HG03064 (cell line): ENCODE measurements around the gene TPP1.

Experiments used
- ATAC-seq: cut with Tn5 transposase; IDR thresholded peaks from one replicate; pipeline ENCODE4 v1.9.1; 2021; ENCODE audit warnings: low read depth; ENCODE audit not compliant: unreplicated experiment

The TPP1 gene

DNA sequence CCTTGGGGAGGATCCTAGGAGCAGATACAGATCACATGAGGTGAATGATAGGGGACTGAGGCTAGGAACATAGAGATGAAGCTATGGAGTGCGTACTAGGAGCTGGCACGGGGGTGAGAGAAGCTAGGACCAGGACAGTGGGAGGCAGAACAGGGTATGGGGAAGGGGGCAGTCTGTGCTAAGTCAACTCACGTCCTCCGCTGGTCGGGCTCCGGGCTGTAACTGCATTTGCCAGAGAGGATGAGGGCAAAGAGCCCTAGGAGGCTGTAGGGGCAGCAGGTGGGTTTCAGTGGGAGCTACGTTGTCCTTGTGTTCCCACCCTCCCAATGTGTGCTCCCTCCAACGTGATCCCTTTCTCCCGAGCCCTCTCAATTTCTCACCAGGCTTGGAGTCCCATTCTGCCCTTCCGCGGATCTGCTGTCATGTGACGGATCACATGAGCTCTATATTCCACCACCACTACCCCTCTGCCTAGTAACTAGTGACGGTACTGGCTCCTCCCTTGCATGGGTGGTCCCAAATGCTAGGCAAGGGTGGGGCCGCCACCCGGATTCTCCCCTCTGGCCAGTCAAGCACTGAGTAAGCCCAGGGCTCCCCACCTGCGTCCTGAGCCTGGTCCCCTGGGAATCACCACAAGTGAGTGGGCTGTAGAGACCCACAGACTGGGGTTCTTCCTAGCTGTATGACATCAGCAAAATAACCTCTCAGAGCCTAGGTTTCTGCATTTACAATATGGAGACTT lies at the start of gene TPP1:
TPP1 (minus strand) TSS at position 419 of the 742 bp plus-strand sequence; CDS start at position 397, 22 bp downstream.
- ATAC-seq, result peak; percentile 98

DNA sequence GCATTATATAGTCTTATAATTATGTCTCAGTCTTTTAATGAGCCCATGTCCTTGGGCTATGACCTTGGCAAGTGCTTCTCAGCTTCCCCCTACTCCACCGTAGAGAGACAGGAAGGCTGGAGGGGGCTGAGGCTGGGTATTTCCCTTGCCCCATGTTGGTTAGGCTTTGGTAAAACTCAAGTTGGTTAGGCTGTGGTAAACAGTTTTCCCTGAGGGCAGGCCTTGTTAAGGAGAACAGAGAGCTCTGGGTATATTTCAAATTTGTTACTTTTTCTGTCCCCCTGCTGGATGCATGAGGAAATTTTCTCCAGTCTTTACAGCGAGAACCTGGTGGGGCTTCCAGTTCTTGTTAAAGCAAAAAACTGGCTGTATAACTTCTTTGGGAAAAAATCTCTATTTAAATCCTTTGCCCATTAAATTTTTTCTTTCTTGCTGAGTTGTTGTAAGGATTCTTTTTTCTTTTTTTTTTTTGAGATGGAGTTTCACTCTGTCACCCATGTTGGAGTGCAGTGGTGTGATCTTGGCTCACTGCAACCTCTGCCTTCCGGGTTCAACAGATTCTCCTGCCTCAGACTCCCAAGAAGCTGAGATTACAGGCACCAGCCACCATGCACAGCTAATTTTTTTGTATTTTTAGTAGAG lies 48.6 kb upstream of the TPP1 start:
- ATAC-seq, result no peak

DNA sequence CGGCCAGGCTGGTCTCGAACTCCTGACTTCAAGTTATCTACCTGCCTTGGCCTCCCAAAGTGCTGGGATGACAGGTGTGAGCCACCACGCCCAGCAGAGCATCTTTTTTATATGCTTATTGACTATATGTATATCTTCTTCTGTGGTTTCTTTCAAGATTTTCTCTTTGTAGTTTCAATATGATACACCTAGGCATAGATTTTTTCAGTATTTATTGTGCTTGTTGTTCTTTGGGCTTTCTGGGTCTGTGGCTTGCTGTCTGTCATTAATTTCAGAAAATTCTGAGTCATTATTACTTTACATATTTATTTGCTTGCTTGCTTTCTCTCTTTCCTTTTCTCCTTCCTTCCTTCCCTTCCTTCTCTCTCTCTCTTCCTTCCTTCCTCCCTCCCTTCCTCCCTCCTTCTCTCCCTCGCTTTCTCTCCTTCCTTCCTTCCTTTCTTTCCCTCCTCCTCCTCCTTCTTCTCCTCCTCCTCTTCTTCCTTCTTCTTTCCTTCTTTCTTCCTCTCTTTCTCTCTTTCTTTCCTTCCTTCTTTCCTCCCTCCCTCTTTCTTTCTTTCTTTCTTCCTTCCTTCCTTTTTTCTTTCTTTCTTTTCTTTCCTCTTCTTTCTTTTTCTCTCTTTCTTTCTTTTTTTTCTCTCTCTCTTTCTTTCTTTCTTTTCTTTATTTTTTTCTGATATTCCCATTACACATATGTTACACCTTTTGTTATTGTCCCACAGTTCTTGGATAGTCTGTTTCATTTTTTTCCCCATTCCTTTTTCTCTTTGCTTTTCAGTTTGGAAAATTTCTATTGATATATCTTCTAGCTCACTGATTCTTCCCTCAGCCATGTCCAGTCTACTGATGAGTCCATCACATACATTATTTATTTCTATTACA lies 47.3 kb upstream of the TPP1 start:
- ATAC-seq, result no peak

DNA sequence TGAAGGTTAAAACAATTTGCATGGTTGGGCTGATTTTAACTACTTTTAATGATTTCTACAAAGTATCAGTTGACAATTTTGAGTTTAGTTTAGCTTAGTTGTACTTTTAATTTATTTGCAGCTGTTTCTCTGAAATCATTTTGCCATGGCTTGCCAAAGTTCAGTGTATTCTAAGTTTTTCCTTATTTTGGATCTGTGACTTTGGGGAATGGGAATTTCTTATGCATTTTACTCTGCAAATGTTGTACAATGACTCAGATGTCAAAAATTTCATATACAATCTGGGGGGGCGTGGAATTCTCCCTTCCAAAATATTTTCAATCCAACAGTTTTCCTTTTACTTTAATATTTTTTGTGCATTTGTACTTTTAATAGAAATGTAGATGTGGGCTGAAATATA lies 45.3 kb upstream of the TPP1 start:
- no peak for ATAC-seq

DNA sequence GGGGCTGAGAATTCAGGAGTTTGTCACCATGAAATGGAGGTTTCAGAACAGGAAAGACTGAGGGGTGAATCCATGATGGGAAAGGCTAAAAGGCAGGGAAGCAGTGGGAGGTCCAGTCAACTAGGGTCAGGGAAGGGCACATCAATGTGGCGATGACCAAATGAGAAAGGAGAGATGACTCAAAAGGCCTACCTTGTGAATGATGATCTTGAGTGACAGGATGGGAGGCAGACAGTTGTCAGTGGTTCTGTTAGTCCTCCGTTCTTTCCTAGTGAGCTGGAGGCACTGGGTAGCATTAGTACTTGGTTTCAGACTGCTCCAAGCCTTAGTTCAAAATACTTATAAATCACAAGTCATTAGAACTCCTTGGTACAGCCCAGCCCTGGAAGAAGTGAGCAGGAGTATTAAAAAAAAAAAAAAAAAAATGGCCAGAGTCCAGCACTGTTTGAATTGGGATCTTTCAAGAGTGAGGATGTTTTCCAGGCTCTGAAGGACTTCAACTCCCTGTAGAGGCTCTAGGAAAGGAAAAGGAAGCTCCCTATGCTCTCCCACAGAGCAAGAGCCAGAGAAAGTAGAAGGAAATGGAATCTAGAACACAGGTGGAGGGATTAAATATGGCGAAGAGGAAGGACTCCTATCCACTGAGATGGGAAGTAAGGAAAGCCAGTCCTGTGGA lies 44.7 kb upstream of the TPP1 start:
- no peak for ATAC-seq

DNA sequence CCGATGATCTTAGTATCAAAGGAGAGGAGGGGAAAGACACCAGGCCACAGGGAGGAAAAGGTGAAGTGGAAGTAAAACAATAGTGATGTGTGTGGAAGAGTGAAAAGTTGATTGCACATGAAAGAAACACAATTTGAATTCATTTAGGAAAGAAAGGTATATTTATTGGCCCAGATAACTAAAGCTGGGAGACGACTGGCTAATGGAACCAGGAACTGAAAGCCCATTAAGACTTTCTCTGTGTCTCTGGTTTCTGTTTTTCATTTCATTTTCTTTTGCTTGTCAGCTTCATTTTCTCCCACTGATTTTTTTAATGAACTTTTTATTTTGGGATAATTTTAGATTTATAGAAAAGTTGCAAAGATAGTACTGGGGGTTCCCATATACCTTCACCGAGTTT lies 41.5 kb upstream of the TPP1 start:
- ATAC-seq, result peak; percentile 67

DNA sequence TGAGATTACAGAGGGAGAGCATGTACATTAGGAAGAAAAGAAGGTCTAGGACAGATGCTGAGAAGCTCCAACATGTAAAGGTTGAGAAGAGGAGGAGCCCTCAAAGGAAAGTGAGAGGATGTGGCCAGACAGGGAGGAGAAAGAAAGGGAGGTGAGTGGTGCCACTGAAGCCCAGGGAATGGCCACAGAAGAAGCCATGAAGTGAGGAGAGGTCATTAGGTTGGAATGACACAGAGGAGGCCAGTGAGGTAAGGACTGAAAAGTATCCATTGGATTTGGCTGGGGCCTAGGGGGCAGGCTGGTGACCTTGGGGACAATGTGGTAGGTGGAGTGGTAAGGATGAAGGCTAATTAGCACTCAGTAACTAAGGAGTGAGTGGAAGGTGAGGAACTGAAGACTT lies 39.4 kb upstream of the TPP1 start:
- no peak for ATAC-seq

DNA sequence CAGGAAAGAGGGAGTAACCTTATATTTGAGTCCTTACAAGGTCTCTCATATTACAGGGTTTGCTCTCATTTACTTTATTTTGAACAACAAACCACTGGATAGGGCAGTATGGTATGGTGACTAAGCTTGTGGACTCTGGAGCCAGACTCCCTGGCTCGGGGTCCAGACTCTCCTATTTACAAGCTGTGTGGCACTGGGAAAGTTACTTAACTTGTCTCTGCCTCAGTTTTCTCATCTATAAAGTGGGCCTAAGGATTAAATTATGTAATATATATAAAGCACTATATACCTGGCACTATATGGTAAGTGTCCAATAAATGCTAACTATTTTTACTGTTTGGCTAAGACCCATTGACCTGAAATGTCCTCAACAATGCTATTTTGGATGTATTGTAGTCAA lies 38.1 kb upstream of the TPP1 start:
- no peak for ATAC-seq

DNA sequence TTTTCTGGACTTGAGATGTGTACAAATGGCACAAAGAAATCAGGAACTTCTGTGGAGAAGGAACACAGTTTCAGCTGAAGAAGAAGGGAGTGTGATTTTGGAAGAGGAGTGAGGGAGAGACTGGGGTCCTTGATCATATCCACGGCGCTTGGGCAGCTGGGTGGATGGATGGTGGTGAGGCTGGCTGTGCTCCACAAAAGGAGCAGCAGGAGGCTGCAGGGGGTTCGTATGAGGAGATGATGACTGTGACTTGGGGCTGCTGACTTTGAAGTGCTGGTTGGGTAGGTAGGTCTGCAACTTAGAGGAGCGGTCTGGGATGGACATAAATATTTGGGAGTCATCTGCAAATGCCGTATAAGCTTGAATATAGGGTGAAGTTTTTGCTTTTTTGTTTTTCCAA lies 37.7 kb upstream of the TPP1 start:
- no peak for ATAC-seq

DNA sequence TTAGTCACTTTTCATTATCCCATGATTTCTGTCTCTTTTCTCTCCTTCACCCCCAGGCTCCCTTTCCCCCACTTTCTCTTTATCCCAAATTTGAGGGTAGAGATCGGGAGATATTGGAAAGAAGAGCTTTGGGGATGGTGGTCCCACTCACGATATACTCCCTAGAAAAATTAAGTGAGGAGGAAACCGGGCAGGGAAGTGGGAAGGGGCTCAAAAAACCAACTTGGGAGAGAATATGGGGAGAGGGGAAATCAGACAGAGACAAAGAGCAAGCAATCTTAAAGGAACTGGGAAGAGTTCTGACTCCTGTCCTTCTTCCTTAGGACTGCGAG lies 37.3 kb upstream of the TPP1 start:
- no peak for ATAC-seq

DNA sequence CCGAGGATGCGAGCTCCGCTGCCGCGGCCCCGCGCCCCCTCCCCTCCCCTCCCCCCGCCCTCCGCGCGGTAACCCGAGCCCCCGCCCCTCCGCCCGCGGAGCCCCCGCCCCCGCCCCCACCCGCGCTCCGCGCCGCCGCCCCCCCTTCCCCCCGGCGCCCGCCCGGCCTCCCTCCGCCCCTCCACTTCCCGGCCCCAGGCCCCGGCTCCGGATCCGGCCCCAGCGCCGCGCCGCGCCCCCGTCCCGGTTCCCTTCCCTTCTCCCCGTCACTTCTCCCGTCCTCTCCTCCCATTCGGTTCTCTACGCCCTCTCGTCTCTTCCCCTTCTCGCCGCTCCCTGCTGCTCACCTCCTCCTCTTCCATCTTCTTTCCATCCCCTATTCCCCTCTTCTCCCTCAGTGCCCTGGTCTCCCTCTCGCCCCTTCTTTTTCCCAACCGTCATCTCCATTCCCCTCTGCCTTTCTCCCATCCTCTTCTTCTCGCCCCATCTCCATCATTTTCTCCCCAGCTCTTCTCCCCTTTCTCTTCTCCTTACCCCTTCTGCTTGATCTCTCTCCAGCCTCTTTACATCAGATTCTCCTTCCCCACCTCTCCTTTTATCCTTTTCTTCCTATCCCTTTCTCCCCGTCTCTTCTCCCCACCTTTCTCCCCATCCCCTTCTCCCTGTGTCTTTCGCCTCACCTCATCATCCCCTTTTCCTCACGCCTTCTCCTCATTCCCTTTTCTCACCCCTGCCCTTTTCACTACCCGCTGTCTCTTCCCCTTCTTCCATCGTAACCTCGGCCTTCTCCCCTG lies 36.8 kb upstream of the TPP1 start, which contains the start of gene DCHS1:
DCHS1 (minus strand) TSS at position 20 of the 794 bp plus-strand sequence. CDS start 14,196 bp downstream, outside the sequence.
- no peak for ATAC-seq

DNA sequence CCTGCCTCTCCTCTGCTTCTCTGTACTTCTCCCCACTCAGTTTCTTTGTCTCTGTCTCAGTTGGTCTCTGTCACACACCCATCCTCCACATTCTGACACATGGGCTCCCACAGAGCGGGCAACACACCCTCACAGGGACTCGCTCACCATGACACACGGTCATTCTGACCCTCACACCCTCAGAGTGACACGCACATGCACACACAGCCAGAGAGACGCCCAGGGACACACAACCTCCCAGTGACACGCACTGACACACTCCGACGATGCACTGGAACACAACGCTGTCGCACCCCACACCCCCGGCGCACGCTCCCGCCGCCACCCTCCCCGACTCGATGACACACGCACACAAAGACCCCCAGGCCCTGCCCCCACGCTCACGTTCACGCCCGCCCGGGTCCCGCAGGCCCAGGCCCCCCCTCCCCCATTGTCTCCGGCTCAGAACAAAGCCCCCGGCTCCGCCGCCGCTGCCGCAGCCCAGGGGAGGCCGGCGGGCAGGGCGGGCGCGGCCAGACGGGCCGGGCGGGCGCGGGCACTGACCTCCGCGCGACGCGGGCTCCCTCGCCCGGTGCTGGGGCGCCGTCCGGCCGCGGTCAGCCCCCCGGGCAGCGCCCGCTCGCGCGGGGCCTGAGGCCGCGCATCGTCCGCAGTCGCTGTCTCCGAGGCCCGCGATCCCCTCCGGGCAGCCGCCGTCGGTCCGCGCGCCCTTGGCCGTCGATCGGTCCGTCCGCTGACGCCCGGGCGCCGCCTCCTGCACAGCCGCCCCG lies 36.0 kb upstream of the TPP1 start:
- no peak for ATAC-seq

DNA sequence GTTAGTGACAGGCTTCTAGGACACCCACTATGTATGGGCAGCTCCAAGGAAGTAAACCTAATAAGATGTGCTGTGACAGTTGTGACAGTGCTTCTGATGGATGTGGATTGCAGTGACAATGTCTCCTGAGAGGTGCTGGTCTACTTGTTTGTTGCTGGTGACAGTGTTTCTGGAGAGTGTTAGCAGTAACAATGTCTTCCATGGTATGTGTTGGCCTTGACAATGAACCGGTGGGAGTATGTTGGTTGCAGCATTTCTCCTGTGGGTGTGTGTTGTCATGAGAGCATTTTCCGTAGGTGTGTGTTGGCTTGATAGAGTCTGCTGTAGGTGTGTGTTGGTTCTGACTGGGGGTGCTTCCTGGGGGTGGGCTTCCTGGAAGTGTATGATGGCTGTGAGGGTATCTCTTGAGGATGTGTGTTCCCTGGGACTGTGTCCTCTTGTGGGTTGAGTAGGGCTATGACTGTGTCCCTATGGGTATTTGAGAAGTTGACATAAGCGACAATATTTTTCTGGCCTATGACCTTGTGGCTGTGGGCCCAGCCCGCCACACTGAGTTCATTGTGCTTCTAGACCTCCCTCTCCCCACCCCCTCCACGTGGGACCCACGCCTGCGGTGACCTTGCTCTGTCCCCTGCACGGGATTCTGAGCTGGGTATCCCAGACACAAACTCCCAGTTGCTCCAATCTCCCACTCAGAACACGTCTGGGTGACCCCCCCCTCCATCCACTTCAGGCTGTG lies 35.2 kb upstream of the TPP1 start:
- no peak for ATAC-seq

DNA sequence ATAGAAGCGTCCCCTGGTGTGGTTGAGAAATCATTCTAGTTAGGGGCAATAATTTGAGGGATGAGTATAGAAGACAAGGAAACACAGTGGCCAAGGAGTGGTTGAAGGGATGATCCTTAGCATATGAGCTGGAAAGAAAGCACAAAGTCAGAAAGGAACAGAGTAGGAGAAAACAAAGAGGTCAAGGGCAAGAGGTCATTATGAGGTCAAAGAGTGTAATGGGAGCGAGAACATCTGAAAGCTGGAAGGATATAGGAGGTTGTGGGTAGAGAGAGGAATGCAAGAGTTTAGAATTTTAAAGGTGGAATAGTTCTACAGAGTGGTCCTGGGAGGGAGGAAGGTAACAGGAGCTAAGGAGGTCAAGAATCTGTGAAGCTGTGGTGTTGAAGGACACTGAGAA lies 34.4 kb upstream of the TPP1 start:
- no peak for ATAC-seq

DNA sequence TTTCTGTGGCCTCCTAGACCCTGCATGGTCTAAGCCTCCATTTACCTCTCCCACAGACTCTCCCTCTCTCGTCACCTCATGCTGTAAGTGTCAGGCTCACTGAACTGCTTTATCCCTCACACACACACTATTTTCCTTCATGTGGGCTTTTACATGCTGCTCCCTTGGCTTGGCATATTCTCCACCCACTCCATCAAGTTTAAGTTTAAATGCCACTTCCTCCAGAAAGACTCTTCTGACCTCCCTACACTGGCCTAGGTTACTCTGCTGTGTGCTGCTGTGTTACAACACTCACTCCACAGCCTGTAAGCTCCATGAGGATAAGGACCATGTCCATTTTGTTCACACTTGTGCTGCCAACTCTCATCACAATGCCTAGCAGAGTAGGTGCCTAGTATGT lies 33.9 kb upstream of the TPP1 start:
- no peak for ATAC-seq

DNA sequence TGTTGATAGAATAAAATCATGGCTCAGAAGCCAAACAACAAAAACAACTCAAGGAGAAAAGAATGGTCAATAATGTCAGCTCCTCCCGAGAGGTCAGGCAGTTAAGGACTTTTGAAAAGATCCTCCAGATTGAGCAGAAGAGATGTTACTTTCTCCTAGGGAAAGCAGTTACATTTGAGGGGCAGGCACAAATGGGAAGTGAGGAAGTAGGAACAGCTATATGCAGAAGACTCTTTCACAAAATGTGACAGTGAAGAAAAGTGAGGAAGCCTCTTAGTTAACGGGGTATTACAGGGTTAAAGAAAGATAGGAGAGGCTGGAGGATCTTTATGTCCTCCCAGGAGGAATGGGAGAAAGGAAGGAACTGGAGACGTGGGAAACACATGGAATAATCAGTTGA lies 33.0 kb upstream of the TPP1 start:
- ATAC-seq, result no peak

DNA sequence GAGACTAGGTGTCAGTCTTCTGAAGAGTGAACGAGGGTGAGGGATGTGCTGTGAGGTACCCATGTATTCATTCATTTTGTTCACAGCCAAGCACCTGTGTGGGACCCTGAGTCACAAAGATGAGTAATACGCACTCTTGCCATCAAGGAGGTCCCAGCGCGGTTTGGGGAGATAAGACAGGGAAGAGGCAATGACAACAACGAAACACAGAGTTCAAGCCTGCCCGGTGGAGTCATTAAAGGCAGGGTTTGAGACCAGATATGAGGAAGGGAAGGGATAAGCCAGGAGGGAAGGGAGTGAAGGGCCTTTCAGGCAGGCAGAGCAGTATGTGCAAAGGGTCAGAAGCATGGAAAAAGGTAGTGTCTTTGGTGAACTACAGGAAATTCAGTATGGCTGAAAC lies 31.8 kb upstream of the TPP1 start:
- no peak for ATAC-seq

DNA sequence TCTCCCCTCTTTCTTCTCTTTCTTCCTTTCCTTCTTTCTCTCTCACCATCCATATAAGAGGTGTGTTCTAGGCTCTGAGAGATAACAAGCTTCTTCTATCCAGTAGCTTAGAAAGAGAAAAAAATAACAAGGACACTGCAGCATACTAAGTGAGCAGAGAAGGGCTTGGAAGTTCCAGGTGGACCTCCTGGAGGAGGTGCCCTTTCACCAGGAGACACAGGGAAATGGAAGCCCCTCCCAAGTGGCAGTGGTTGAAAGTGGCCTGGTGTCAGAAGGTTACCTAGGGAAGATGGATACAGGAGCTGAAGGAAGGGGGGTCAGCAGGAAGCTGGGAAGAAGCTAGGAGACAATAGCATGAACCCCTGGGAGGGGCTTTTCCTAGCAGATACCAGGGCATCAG lies 30.9 kb upstream of the TPP1 start:
- ATAC-seq, result no peak

DNA sequence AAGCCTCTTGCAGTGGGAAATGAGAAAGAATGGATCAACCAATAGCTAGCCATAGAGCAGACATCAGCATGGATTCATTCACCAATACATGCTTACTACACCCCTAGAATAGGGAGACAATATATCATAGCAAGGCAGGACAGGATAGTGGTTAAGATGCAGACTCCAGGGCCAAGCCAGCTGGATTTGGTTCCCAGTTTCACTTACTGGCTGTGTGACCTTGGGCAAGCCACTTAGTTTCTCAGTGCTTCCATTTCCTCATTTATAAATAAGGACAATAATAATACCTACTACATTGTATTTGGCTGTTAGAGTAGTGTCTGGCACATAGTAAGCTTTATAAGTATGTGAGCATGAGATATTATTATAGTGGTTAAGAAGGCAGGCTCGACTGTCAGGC lies 29.3 kb upstream of the TPP1 start:
- ATAC-seq, result no peak
